CD14-positive monocyte (primary cell): ENCODE measurements around the gene CTSA. TPM values are rescaled to one million over a fixed set of nuclear protein-coding genes. Genes with fewer than 3 reads are reported as not detected.

Source experiments
- DNase-seq, 3 donors: peaks; one replicate each; pipeline ENCODE4 v3.0.0-alpha.2; 2011 to 2022
- H2AFZ ChIP-seq: 2 replicates; pipeline ENCODE4 v1.6.0; 2012; ENCODE audit warnings: mild to moderate bottlenecking, low read depth, low read length, inconsistent platforms; ENCODE audit not compliant: insufficient read depth, poor library complexity, severe bottlenecking
- H3K27ac ChIP-seq, 2 donors: 1 replicate in 1 of 2; 2 replicates in 1 of 2; pipeline ENCODE4 v1.5.1; 2012 to 2013; ENCODE audit warnings: low read length in 2 of 2, control low read depth in 1 of 2, inconsistent platforms in 1 of 2, low read depth in 1 of 2, mild to moderate bottlenecking in 1 of 2
- H3K27me3 ChIP-seq, 2 donors: one replicate each; pipeline versions ENCODE4 v1.6.0 to v1.6.1; 2011 to 2013; ENCODE audit warnings: low read length in 2 of 2; ENCODE audit not compliant: control insufficient read depth in 2 of 2, insufficient read depth in 2 of 2
- H3K36me3 ChIP-seq, 2 donors: replicated peaks in 1 of 2; 1 replicate in 1 of 2; 2 replicates in 1 of 2; pipeline versions ENCODE4 v1.5.1 to v1.6.1; 2012 to 2013; ENCODE audit warnings: low read length in 2 of 2, control low read depth in 1 of 2, inconsistent platforms in 1 of 2, mild to moderate bottlenecking in 1 of 2; ENCODE audit not compliant: insufficient read depth in 2 of 2, control insufficient read depth in 1 of 2
- H3K4me1 ChIP-seq, 2 donors: 1 replicate in 1 of 2; 2 replicates in 1 of 2; pipeline versions ENCODE4 v1.5.1 to v1.6.1; 2012 to 2013; ENCODE audit warnings: low read length in 2 of 2, control low read depth in 1 of 2, inconsistent platforms in 1 of 2, mild to moderate bottlenecking in 1 of 2, moderate library complexity in 1 of 2; ENCODE audit not compliant: insufficient read depth in 2 of 2, control insufficient read depth in 1 of 2
- H3K4me2 ChIP-seq: replicated peaks from 2 replicates; pipeline ENCODE3; 2012; ENCODE audit warnings: low read length, moderate library complexity, mild to moderate bottlenecking; ENCODE audit not compliant: poor library complexity, severe bottlenecking; ENCODE audit errors: extremely low read depth
- H3K4me3 ChIP-seq, 3 experiments: fragments of 200-600 bp in 1 of 3; sonication (generic) in 1 of 3; replicated peaks in 1 of 3; 1 replicate in 2 of 3; 2 replicates in 1 of 3; pipeline ENCODE4 v1.5.1; 2011 to 2013; ENCODE audit warnings: low read length in 3 of 3, mild to moderate bottlenecking in 3 of 3, control low read depth in 2 of 3, low read depth in 2 of 3, inconsistent platforms in 1 of 3, moderate library complexity in 1 of 3
- H3K79me2 ChIP-seq: 2 replicates; pipeline ENCODE4 v1.6.0; 2012; ENCODE audit warnings: mild to moderate bottlenecking, control low read depth, inconsistent platforms, low read length, moderate library complexity; ENCODE audit not compliant: insufficient read depth
- H3K9ac ChIP-seq: 2 replicates; pipeline ENCODE4 v1.6.0; 2017; ENCODE audit warnings: low read length, mild to moderate bottlenecking; ENCODE audit not compliant: insufficient read depth, poor library complexity, severe bottlenecking
- H3K9me3 ChIP-seq, 2 donors: replicated peaks in 1 of 2; 1 replicate in 1 of 2; 2 replicates in 1 of 2; pipeline versions ENCODE4 v1.5.1 to v1.6.1; 2012 to 2013; ENCODE audit warnings: low read length in 2 of 2, control low read depth in 1 of 2; ENCODE audit not compliant: control insufficient read depth in 1 of 2, insufficient read depth in 1 of 2
- H4K20me1 ChIP-seq: 2 replicates; pipeline ENCODE4 v1.6.0; 2012; ENCODE audit warnings: mild to moderate bottlenecking, low read length, control low read depth, moderate library complexity; ENCODE audit not compliant: insufficient read depth
- H3K27ac Mint-ChIP-seq, 7 donors: one replicate each; pipeline ENCODE4 v1.8.0; 2020; ENCODE audit warnings: mild to moderate bottlenecking in 7 of 7, mixed read lengths in 7 of 7, moderate library complexity in 6 of 7, inconsistent platforms in 2 of 7
- H3K27me3 Mint-ChIP-seq, 3 donors: one replicate each; pipeline ENCODE4 v1.8.0; 2021 to 2022; ENCODE audit warnings: low read depth in 3 of 3, mild to moderate bottlenecking in 3 of 3, mixed read lengths in 3 of 3, moderate library complexity in 3 of 3, inconsistent platforms in 1 of 3
- H3K36me3 Mint-ChIP-seq, 2 donors: one replicate each; pipeline ENCODE4 v1.8.0; 2020; ENCODE audit warnings: mixed read lengths in 2 of 2, inconsistent platforms in 1 of 2, mild to moderate bottlenecking in 1 of 2
- H3K4me1 Mint-ChIP-seq: one replicate; pipeline ENCODE4 v1.8.0; 2020; ENCODE audit warnings: mild to moderate bottlenecking, mixed read lengths
- H3K4me3 Mint-ChIP-seq, 2 donors: one replicate each; pipeline ENCODE4 v1.8.0; 2020; ENCODE audit warnings: mild to moderate bottlenecking in 2 of 2, mixed read lengths in 2 of 2, moderate library complexity in 1 of 2
- H3K9me3 Mint-ChIP-seq, 7 donors: one replicate each; pipeline ENCODE4 v1.8.0; 2020 to 2022; ENCODE audit warnings: mixed read lengths in 7 of 7, mild to moderate bottlenecking in 6 of 7, moderate library complexity in 6 of 7, inconsistent platforms in 2 of 7
- CTCF ChIP-seq: fragments of 200-600 bp; IDR thresholded peaks from one replicate; pipeline ENCODE4 v1.8.0; 2022; ENCODE audit warnings: antibody characterized with exemption, mild to moderate bottlenecking
- WGBS: methylation state at CpG from one replicate; pipeline ENCODE4 v1.1.5; 2013; ENCODE audit warnings: missing lambda C conversion rate; ENCODE audit not compliant: insufficient coverage; 5-methylcytosine and 5-hydroxymethylcytosine counted together
- intact Hi-C, 2 donors: fragments of 100-400 bp; cut with micrococcal nuclease; formaldehyde crosslinking; loops; one replicate each; pipeline versions ENCODE4 v1.15.0 to v1.15.1; 2023
- polyA plus RNA-seq, 3 donors: library from polyadenylated mRNA; depleted of rRNA in 1 of 3; unstranded in 2 of 3; stranded (reverse) in 1 of 3; fragments of 300-500 nt in 2 of 3; fragments of >200 nt in 1 of 3; fragmentation: Illumina TruSeq in 2 of 3; gene quantifications; 1 replicate in 2 of 3; 2 replicates in 1 of 3; pipeline ENCODE4 v1.2.3, GENCODE V29; 2012 to 2021

The CTSA gene
- polyA plus RNA-seq, 3 donors, result 279 to 489 (median 366) TPM

- no peak overlapping the region for H3K4me3 Mint-ChIP-seq
- intact Hi-C loops, result no loop called here
Observed at GRCh38 chr20:45841407-45842129, 49.6 kb upstream of the CTSA start.

More at GRCh38 chr20:45841407-45842129, 49.6 kb upstream of the CTSA start:
- Mint-ChIP-seq H3K27ac (peak overlapping the region in 6 of 7 donors; percentile 46 to 86 (median 82)), H3K9me3 (no peaks in the 10 kb centered on the region), H3K27me3 (no peaks in the 10 kb centered on the region), H3K4me1 (peaks cover 19% of the 10 kb centered on the region), H3K36me3 (peaks cover 57 to 96% of the 10 kb centered on the region in 2 donors)
- Histone ChIP-seq H4K20me1 (peaks cover 27% of the 10 kb centered on the region), H3K36me3 (peaks cover 57 to 91% of the 10 kb centered on the region in 2 donors), H3K4me1 (peaks cover 15 to 17% of the 10 kb centered on the region in 2 donors), H3K4me3 (no peak overlapping the region), H3K9me3 (no peaks in the 10 kb centered on the region), H3K27me3 (no peaks in the 10 kb centered on the region), H3K4me2 (no peak overlapping the region), H2AFZ (no peak overlapping the region), H3K79me2 (no peaks in the 10 kb centered on the region), H3K27ac (peak overlapping the region; percentile 46 to 71), H3K9ac (no peak overlapping the region)
- no peak for DNase-seq
- TF ChIP-seq CTCF, result no peak
- WGBS, result 100% methylated on average over 3 of the region's 10 CpGs
